Measurements from ENCODE around the gene CDK12. TPM values are rescaled to one million over a fixed set of nuclear protein-coding genes. Genes with fewer than 3 reads are reported as not detected.
"Not testable (repeated sequence)": the region's sequence is repeated elsewhere in the genome, so short reads cannot be mapped to it uniquely, and the experiment has no call there.

The CDK12 gene
- total RNA-seq, 1 experiment from 2014 or later, result 51.2 TPM

- H3K27ac ChIP-seq (ENCODE audit: low read depth, low read length); POLR2A ChIA-PET; CTCF ChIA-PET; ATAC-seq; H3K79me2 ChIP-seq (ENCODE audit: insufficient read depth, low read length); BruUV-seq (replicated peaks); H4K20me1 ChIP-seq (ENCODE audit: insufficient read depth); DNase-seq (ENCODE audit: low read depth, low spot score); H3K4me2 ChIP-seq (ENCODE audit: low read length); H3K4me1 ChIP-seq (ENCODE audit: control insufficient read depth in 1 of 2, insufficient read depth in 2 of 2, low read length in 2 of 2); H2AFZ ChIP-seq (ENCODE audit: low read depth, low read length, poor library complexity, severe bottlenecking); H3K9me3 ChIP-seq (ENCODE audit: control insufficient read depth in 1 of 2, insufficient read depth in 1 of 2, low read depth in 1 of 2, low read length in 2 of 2); H3K9me2 ChIP-seq (ENCODE audit: insufficient read depth); intact Hi-C loops (cut with micrococcal nuclease); H3K27me3 ChIP-seq (ENCODE audit: insufficient read depth, low read length); H3K4me3 ChIP-seq (replicated peaks in 1 of 2; ENCODE audit: low read depth in 1 of 2, low read length in 2 of 2); H3K9ac ChIP-seq (ENCODE audit: low read length); RAD21 ChIA-PET (ENCODE audit: low non-redundant PET in 1 of 2, low total read pairs in 2 of 2, uncharacterized antibody in 2 of 2, unreplicated experiment in 2 of 2): not testable (repeated sequence)
- peaks cover 17 to 43% of the 10 kb centered on the region in 2 experiments; a peak in 3 of 4 replicates for H3K36me3 ChIP-seq (ENCODE audit: control insufficient read depth in 1 of 2, insufficient read depth in 2 of 2, low read length in 2 of 2)
Measured at GRCh38 chr17:39496921-39497320, 35.6 kb downstream of the CDK12 start.

- no peaks in the 10 kb centered on the region for H3K27me3 ChIP-seq (ENCODE audit: insufficient read depth, low read length)
- no peak overlapping the region for H3K9ac ChIP-seq (ENCODE audit: low read length)
- H3K4me3 ChIP-seq (replicated peaks in 1 of 2; ENCODE audit: low read depth in 1 of 2, low read length in 2 of 2), result no peak overlapping the region
- H3K4me1 ChIP-seq (ENCODE audit: control insufficient read depth in 1 of 2, insufficient read depth in 2 of 2, low read length in 2 of 2), result no peaks in the 10 kb centered on the region
- no peaks in the 10 kb centered on the region for H3K9me2 ChIP-seq (ENCODE audit: insufficient read depth)
- H3K27ac ChIP-seq (ENCODE audit: low read depth, low read length), result no peak overlapping the region
- no TSS peak for BruUV-seq (replicated peaks)
- no peak overlapping the region for H2AFZ ChIP-seq (ENCODE audit: low read depth, low read length, poor library complexity, severe bottlenecking)
- H4K20me1 ChIP-seq (ENCODE audit: insufficient read depth), result no peaks in the 10 kb centered on the region; the same call in 1 of the 2 replicates
- no peaks in the 10 kb centered on the region for H3K9me3 ChIP-seq (ENCODE audit: control insufficient read depth in 1 of 2, insufficient read depth in 1 of 2, low read depth in 1 of 2, low read length in 2 of 2)
- peaks cover 24% of the 10 kb centered on the region; the same call in 1 of the 2 replicates for H3K79me2 ChIP-seq (ENCODE audit: insufficient read depth, low read length)
- RAD21 ChIA-PET (ENCODE audit: low non-redundant PET in 1 of 2, low total read pairs in 2 of 2, uncharacterized antibody in 2 of 2, unreplicated experiment in 2 of 2), result no interaction called here
- no peak for DNase-seq (ENCODE audit: low read depth, low spot score)
- no peak for ATAC-seq
- POLR2A ChIA-PET, result no interaction called here
- intact Hi-C loops (cut with micrococcal nuclease), result no loop called here
- TF ChIP-seq CBX3 (IDR thresholded peaks at IDR 0.05; ENCODE audit: low read depth) (no peak), POLR2AphosphoS5 (IDR thresholded peaks at IDR 0.05; ENCODE audit: low read depth, low read length) (no peak), EGR1 (IDR thresholded peaks at IDR 0.05; ENCODE audit: low read depth) (no peak), POLR2A (IDR thresholded peaks at IDR 0.05; ENCODE audit: borderline replicate concordance, extremely low read depth, insufficient read depth, insufficient read length) (no peak), SP1 (IDR thresholded peaks at IDR 0.05; ENCODE audit: low read depth) (no peak), ELF1 (IDR thresholded peaks at IDR 0.05; ENCODE audit: borderline replicate concordance, low read depth) (no peak), JUND (IDR thresholded peaks at IDR 0.05) (no peak), ZFX (IDR thresholded peaks at IDR 0.05) (no peak)
- TF ChIP-seq, protein P1, sequence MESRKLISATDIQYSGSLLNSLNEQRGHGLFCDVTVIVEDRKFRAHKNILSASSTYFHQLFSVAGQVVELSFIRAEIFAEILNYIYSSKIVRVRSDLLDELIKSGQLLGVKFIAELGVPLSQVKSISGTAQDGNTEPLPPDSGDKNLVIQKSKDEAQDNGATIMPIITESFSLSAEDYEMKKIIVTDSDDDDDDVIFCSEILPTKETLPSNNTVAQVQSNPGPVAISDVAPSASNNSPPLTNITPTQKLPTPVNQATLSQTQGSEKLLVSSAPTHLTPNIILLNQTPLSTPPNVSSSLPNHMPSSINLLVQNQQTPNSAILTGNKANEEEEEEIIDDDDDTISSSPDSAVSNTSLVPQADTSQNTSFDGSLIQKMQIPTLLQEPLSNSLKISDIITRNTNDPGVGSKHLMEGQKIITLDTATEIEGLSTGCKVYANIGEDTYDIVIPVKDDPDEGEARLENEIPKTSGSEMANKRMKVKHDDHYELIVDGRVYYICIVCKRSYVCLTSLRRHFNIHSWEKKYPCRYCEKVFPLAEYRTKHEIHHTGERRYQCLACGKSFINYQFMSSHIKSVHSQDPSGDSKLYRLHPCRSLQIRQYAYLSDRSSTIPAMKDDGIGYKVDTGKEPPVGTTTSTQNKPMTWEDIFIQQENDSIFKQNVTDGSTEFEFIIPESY (IDR thresholded peaks at IDR 0.05; ENCODE audit: extremely low read depth, insufficient replicate concordance, low read length), result no peak
- TF ChIP-seq, protein P2, sequence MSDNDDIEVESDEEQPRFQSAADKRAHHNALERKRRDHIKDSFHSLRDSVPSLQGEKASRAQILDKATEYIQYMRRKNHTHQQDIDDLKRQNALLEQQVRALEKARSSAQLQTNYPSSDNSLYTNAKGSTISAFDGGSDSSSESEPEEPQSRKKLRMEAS (IDR thresholded peaks at IDR 0.05), result no peak
- CTCF ChIA-PET, result no interaction called here
- H3K4me2 ChIP-seq (ENCODE audit: low read length), result no peak overlapping the region
- H3K36me3 ChIP-seq (ENCODE audit: control insufficient read depth in 1 of 2, insufficient read depth in 2 of 2, low read length in 2 of 2), result peaks cover 27 to 31% of the 10 kb centered on the region in 2 experiments; a peak in 3 of 4 replicates
Measured at GRCh38 chr17:39507511-39507910, 46.2 kb downstream of the CDK12 start.
